GM10248 (cell line): ENCODE data around the gene MCC.

Source experiments
- CTCF ChIA-PET: fragments of 300-600 bp; sonication (Branson Sonifier 250); formaldehyde crosslinking; extraction: SDS; loops from one replicate; lab custom pipeline; 2021; ENCODE audit warnings: antibody characterized with exemption; lab: Yijun Ruan, JAX
- POLR2A ChIA-PET: fragments of 350-650 bp; sonication (Branson Sonifier 250); formaldehyde crosslinking; extraction: SDS; loops from one replicate; lab custom pipeline; 2020; ENCODE audit warnings: antibody characterized with exemption; lab: Yijun Ruan, JAX
- DNase-seq: peaks from one replicate; pipeline ENCODE4 v3.0.0; 2012; ENCODE audit errors: extremely low spot score
- TF ChIP-seq, protein P1 (sequence below): IDR thresholded peaks from 2 replicates; pipeline ENCODE4 v1.5.1; 2012; ENCODE audit warnings: mild to moderate bottlenecking, low read depth; ENCODE audit errors: extremely low read depth, missing control alignments, control extremely low read depth

The MCC gene

DNA sequence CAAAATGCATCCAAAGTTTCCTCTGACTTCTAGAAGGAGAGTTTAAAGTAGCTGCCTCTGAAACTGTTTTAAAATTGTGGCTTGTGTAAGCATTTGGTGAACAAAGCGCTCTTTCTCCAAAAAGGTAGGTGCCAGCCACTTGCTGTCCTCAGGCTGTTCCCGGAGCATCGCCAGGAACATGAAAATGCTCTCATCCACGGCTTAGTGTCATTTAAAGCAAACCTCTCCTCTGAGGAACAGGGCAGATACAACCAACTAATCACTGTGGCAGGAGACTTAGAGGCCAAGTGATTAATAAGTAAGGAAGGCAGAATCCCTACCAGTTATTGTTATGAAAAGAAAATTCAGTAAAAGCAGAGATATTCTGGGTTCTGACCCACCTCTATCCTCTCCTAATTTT, 346.1 kb downstream of the MCC start:
- ChIA-PET POLR2A (no interaction called here), CTCF (interaction anchor here (0.8 to 3.1 kb wide), 6 partner anchors 9 to 146 kb away, joined by 3 to 7 read pairs (median 3); no protein-coding TSS in a partner anchor)
- TF ChIP-seq, protein P1, sequence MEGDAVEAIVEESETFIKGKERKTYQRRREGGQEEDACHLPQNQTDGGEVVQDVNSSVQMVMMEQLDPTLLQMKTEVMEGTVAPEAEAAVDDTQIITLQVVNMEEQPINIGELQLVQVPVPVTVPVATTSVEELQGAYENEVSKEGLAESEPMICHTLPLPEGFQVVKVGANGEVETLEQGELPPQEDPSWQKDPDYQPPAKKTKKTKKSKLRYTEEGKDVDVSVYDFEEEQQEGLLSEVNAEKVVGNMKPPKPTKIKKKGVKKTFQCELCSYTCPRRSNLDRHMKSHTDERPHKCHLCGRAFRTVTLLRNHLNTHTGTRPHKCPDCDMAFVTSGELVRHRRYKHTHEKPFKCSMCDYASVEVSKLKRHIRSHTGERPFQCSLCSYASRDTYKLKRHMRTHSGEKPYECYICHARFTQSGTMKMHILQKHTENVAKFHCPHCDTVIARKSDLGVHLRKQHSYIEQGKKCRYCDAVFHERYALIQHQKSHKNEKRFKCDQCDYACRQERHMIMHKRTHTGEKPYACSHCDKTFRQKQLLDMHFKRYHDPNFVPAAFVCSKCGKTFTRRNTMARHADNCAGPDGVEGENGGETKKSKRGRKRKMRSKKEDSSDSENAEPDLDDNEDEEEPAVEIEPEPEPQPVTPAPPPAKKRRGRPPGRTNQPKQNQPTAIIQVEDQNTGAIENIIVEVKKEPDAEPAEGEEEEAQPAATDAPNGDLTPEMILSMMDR = no peak
- DNase-seq = no peak

DNA sequence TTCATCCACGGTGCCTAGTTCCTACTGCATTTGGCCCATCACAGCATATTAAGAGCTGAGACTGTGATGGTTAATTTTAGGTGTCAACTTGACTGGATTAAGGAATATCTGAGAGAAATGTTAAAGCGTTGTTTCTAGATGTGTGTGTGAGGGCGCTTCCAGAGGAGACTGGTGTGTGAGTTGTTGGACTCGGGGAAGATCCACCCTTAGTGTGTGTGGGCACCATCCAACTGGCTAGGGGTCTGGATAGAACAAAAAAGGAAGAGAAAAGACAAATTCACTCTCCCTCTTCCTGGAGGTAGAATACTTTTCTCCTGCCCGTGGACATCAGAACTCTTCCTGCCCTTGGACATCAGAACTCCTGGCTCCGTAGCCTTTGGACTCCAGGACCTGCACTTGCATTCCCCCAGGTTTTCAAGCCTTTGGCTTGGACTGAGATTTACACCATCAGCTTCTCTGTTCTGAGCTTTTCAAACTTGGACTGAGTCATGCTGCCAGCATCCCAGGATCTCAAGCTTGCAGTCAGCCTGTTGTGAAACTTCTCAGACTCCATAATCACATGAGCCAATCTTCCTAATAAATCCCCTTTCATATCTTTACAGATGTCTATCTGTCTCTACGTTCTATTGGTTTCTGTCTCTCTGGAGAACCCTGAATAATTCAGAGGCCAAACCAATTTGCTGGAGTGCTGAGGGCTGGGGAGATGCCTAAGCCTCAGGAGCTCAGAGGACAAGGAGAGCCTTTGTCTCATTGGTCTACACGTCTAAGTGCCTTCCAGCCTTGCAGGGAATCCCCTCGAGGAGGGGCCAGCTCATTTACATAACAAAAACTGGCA, 347.2 kb downstream of the MCC start:
- TF ChIP-seq, protein P1 = no peak
- POLR2A ChIA-PET = no interaction called here
- CTCF ChIA-PET = interaction anchor here (0.8 to 3.1 kb wide), 3 partner anchors 11 to 40 kb away, joined by 3 to 7 read pairs (median 3); no protein-coding TSS in a partner anchor
- DNase-seq = no peak

DNA sequence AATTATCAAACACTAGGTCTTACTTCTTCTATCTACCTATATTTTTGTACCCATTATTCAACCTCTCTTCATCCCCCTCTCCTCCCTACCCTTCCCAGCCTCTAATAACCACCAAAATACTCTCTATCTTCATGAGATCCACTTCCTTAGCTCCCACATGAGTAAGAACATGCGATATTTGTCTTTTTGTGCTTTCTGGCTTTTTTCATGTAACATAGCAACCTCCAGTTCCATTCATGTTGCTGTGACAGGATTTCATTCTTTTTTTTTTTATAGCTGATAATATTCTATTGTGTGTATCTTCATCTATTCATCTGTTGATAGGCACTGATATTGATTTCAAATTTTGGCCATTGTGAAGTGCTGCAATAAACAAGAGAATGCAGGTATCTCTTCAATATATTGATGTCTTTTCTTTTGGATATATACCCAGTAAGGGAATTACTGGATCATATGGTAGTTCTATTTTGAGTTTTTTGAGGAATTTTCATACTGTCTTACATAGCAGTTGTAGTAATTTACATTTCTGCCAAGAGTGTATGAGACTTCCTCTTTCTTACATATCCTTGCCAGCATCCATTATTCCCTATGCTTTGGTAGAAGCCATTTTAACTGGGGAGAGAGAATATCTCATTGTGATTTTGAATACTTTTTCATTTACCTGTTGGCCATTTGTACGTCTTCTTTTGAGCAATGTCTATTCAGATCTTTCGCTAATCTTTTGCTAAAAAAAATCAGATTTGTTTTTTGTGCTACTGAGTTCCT, 354.9 kb downstream of the MCC start:
- ChIA-PET CTCF (interaction anchor here (1.4 to 1.5 kb wide), 2 partner anchors 10 to 473 kb away, joined by 3 to 4 read pairs; no protein-coding TSS in a partner anchor), POLR2A (no interaction called here)
- TF ChIP-seq, protein P1 = no peak
- DNase-seq = no peak

DNA sequence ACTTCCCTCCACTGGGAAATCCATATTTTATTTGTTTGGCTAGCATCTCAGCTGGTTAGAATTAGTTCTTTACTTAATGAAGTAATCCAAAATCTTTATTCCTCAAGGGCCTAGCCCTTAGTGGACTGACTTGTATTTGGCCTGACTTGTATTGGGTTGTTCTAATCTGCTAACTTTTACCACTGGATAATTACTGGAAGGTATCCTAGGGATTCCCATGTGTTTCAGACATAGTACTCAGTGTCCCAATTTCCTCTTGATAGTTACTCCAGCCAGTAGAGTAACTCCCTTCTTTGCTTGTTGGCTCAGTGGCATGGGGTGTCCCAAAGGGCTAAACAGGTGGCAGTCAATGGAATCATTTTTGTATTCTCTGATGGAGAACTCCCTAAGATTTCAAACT, 355.7 kb downstream of the MCC start:
- TF ChIP-seq, protein P1 = no peak
- no peak for DNase-seq
- ChIA-PET POLR2A (no interaction called here), CTCF (interaction anchor here (1.4 to 1.5 kb wide), 2 partner anchors 10 to 474 kb away, joined by 3 to 4 read pairs; no protein-coding TSS in a partner anchor)

DNA sequence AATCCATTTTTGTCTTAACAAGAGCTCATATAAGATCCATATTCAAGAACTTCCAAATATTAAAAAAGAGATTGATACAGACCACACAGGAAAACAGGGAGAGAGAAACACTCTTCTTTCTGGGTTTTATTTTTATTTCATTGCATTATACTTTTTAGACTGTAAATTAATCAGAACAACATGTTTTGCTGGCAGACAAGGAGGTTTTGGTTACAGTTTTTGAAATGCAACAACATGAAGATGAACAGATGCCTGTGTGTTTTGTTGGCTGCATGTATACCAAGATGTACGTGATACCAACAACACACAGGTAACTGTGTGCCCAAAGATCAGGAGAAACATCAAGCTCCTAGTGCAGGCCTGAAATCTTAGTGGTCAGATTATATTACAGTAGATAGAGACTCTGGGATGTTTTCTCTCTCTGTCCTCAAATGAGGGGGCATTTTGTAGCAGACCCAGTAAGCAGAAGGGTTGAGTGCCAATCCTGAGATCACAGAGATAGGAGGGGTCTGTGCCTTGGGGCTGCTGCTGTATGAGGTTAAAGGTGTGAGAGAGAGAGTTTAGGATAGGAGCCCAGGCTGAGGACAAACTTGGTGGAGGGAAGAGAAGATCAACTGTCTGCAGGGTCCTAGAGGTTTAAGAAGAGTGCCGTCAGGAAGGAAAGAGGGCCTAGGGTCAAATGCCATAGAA, 359.5 kb downstream of the MCC start:
- ChIA-PET POLR2A (no interaction called here), CTCF (no interaction called here)
- DNase-seq = no peak
- TF ChIP-seq, protein P1 = no peak

DNA sequence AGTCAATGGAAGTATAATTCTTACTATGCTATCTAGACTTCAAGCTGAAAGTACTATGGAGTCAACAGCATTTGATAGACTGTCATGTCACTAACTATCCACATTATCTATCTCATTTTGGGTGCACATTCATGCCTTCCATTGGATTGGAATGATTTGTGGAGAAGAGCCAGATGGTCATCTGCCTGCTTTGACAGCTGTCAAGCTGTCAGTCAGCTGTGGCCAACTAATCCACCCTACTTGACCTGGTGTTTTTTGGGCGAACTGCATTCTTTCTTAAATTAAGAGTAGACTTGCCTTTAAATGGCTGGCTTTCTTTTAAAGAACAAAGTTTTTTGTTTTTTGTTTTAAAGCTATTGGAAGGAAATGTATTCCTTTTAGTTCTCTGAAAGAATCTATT, 360.2 kb downstream of the MCC start:
- no peak for DNase-seq
- POLR2A ChIA-PET = no interaction called here
- TF ChIP-seq, protein P1 = no peak
- CTCF ChIA-PET = no interaction called here
